Measurements from ENCODE around the gene RRN3. TPM values are rescaled to one million over a fixed set of nuclear protein-coding genes. Genes with fewer than 3 reads are reported as not detected.
A peak's percentile ranks its signal among the peaks of the same experiment; 100 is the strongest.
"Not testable (repeated sequence)": the region's sequence is repeated elsewhere in the genome, so short reads cannot be mapped to it uniquely, and the experiment has no call there.

Gene RRN3
- total RNA-seq, 5 donors from 2014 or later (not counting 1 experiment from before 2014, with no cell fraction given): 26.5 to 38.0 (median 37.3) TPM

DNA sequence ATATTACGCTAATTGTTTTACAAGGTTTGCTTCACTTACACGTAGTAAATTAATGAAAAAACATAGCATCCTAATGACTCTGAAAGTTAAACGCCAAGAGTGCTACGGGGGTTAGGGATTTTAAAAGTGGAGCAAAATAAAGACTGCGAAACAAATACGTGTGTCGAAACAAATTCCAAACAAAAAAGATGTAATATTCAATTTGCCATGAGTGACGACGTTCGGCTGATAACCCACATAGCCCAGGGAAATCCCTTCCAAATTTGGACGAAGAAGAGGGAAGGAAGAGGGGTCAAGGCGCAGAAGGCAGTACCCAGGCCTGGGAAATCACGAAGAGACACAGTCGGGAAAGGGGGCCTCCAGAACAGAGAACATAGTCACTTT is 509 bp downstream of the RRN3 start:
- peaks cover 0 to 13% of the 10 kb centered on the region in 2 experiments for H3K4me1 ChIP-seq (ENCODE audit: control insufficient read depth in 1 of 2, extremely low read depth in 1 of 2, insufficient read depth in 2 of 2, low read length in 2 of 2)
- H3K36me3 ChIP-seq (ENCODE audit: control insufficient read depth in 2 of 2, extremely low read depth in 1 of 2, insufficient read depth in 1 of 2, low read length in 1 of 2); H3K9me3 Mint-ChIP-seq; H3K27me3 Mint-ChIP-seq; POLR2A ChIA-PET; H3K27me3 ChIP-seq (replicated peaks in 1 of 2; ENCODE audit: control insufficient read depth in 2 of 2, extremely low read depth in 1 of 2, insufficient read depth in 2 of 2, low read length in 1 of 2); H3K9me3 ChIP-seq; H3K36me3 Mint-ChIP-seq; ATAC-seq (replicated peaks in 1 of 4); DNase-seq: not testable (repeated sequence)
- peak overlapping the region; percentile 62 for H3K27ac ChIP-seq (ENCODE audit: low read length)
- H3K4me3 ChIP-seq (ENCODE audit: control insufficient read depth in 1 of 2, extremely low read depth in 1 of 2, low read length in 1 of 2): peak overlapping the region; percentile 57 to 80
- Mint-ChIP-seq H3K27ac (peak overlapping the region; percentile 94 to 97), H3K4me3 (peak overlapping the region; percentile 97 to 99 (median 97)), H3K4me1 (peaks cover 35 to 37% (median 37%) of the 10 kb centered on the region in 3 donors)
- CTCF ChIA-PET: interaction anchor here in 1 of 2 donors (0.6 to 2.2 kb wide), 3 partner anchors 20 to 74 kb away, joined by 3 to 6 read pairs (median 3); partner anchors contain the start of gene NTAN1
- WGBS (ENCODE audit: insufficient coverage): no CpG with 5 or more reads among the region's 14 CpGs

DNA sequence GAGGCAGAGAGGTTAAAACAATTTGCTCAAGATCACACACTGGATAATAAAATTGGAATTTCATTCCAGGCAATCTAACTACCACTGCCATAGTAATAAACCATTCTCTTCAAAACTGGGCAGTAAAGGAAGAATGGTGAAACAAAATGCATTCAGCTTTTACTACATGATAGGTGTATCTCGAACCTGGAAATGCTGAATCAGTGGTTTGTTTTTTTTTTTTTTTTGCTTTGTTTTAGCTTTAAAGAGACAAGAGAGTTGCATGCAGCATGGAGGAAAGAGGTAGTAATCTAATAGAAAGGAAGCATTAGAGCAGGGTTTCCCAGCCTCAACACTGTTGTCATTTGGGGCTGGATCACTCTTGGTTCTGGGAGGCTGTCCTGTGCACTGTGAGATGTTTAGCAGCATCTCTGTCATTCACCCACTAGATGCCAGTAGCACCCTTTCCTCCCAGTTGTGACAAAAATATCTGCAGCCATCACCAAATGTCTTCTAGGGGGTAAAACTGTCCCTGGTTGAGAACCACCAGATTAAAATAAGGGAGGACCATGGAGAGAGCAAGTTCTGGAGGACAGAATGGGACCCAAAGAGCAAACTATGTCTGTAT is 3.3 kb downstream of the RRN3 start:
- peaks cover 37 to 45% (median 43%) of the 10 kb centered on the region in 3 donors for H3K4me1 Mint-ChIP-seq
- H3K9me3 Mint-ChIP-seq; H3K27me3 Mint-ChIP-seq; DNase-seq; H3K27ac Mint-ChIP-seq; CTCF ChIA-PET; POLR2A ChIA-PET; H3K4me3 ChIP-seq (ENCODE audit: control insufficient read depth in 1 of 2, extremely low read depth in 1 of 2, low read length in 1 of 2); H3K27me3 ChIP-seq (replicated peaks in 1 of 2; ENCODE audit: control insufficient read depth in 2 of 2, extremely low read depth in 1 of 2, insufficient read depth in 2 of 2, low read length in 1 of 2); H3K36me3 Mint-ChIP-seq; H3K4me3 Mint-ChIP-seq; H3K27ac ChIP-seq (ENCODE audit: low read length); H3K9me3 ChIP-seq: not testable (repeated sequence)
- ATAC-seq (replicated peaks in 1 of 4): peak in 1 of 4 experiments; percentile 28
- Histone ChIP-seq H3K4me1 (ENCODE audit: control insufficient read depth in 1 of 2, extremely low read depth in 1 of 2, insufficient read depth in 2 of 2, low read length in 2 of 2) (peaks cover 0 to 13% of the 10 kb centered on the region in 2 experiments), H3K36me3 (ENCODE audit: control insufficient read depth in 2 of 2, extremely low read depth in 1 of 2, insufficient read depth in 1 of 2, low read length in 1 of 2) (peaks cover 0 to 13% of the 10 kb centered on the region in 2 donors)
- 80% methylated on average over 1 of the region's 1 CpG for WGBS (ENCODE audit: insufficient coverage)

DNA sequence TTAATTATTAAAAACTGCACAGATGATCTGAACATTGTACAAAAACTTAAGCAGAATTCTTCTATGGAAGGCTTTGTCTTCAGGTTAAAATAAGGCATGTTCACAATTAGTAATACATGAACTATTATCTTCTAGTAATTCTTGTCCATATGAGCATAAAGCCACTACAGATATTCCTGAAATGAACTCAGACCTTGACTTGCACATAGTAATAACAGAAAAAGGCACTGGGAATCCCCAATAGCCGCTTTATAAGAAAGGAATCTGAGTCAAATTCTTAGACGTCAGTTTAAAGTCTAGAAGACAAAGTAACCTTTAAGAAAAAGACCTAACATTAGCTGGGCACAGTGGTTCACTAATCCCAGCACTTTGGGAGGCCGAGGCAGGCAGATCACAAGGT is 11.3 kb downstream of the RRN3 start:
- H3K36me3 ChIP-seq (ENCODE audit: control insufficient read depth in 2 of 2, extremely low read depth in 1 of 2, insufficient read depth in 1 of 2, low read length in 1 of 2): peaks cover 0 to 20% of the 10 kb centered on the region in 2 donors
- H3K4me3 Mint-ChIP-seq, H3K4me1 Mint-ChIP-seq: not testable (repeated sequence)

DNA sequence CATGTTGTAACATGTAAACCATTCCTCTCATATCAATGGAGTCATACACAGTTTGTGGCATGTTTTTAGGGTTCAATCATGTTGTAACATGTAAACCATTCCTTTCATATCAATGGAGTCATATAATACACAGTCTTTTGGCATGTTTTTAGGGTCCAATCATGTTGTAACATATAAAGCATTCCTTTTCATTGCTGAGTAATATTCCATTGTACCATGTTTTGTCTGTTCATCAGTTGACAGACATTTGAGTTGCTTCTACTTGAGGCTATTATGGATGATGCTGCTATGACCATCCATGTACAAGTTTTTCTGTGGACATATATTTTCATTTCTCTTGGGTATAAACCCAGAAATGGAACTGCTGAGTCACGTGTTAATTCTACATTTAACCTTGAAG is 13.2 kb downstream of the RRN3 start:
- H3K9me3 ChIP-seq; CTCF ChIA-PET; H3K4me1 Mint-ChIP-seq; H3K27ac Mint-ChIP-seq; H3K4me3 Mint-ChIP-seq; H3K27me3 Mint-ChIP-seq; ATAC-seq (replicated peaks in 1 of 4); DNase-seq; H3K27me3 ChIP-seq (replicated peaks in 1 of 2; ENCODE audit: control insufficient read depth in 2 of 2, extremely low read depth in 1 of 2, insufficient read depth in 2 of 2, low read length in 1 of 2); H3K4me1 ChIP-seq (ENCODE audit: control insufficient read depth in 1 of 2, extremely low read depth in 1 of 2, insufficient read depth in 2 of 2, low read length in 2 of 2); H3K27ac ChIP-seq (ENCODE audit: low read length); H3K9me3 Mint-ChIP-seq; POLR2A ChIA-PET; H3K4me3 ChIP-seq (ENCODE audit: control insufficient read depth in 1 of 2, extremely low read depth in 1 of 2, low read length in 1 of 2): not testable (repeated sequence)
- peaks cover 0 to 24% of the 10 kb centered on the region in 2 donors for H3K36me3 ChIP-seq (ENCODE audit: control insufficient read depth in 2 of 2, extremely low read depth in 1 of 2, insufficient read depth in 1 of 2, low read length in 1 of 2)
- no CpG with 5 or more reads among the region's 1 CpG for WGBS (ENCODE audit: insufficient coverage)
- peaks cover 47% of the 10 kb centered on the region for H3K36me3 Mint-ChIP-seq

More for the DNA sequence above, 11.3 kb downstream of the RRN3 start:
- WGBS (ENCODE audit: insufficient coverage): 63% methylated on average over 2 of the region's 3 CpGs
- H3K4me3 ChIP-seq (ENCODE audit: control insufficient read depth in 1 of 2, extremely low read depth in 1 of 2, low read length in 1 of 2); H3K27ac Mint-ChIP-seq; POLR2A ChIA-PET; H3K27ac ChIP-seq (ENCODE audit: low read length); H3K27me3 Mint-ChIP-seq; H3K9me3 Mint-ChIP-seq; CTCF ChIA-PET; H3K27me3 ChIP-seq (replicated peaks in 1 of 2; ENCODE audit: control insufficient read depth in 2 of 2, extremely low read depth in 1 of 2, insufficient read depth in 2 of 2, low read length in 1 of 2); H3K9me3 ChIP-seq; ATAC-seq (replicated peaks in 1 of 4); DNase-seq; H3K4me1 ChIP-seq (ENCODE audit: control insufficient read depth in 1 of 2, extremely low read depth in 1 of 2, insufficient read depth in 2 of 2, low read length in 2 of 2): not testable (repeated sequence)
- H3K36me3 Mint-ChIP-seq: peaks cover 35% of the 10 kb centered on the region

DNA sequence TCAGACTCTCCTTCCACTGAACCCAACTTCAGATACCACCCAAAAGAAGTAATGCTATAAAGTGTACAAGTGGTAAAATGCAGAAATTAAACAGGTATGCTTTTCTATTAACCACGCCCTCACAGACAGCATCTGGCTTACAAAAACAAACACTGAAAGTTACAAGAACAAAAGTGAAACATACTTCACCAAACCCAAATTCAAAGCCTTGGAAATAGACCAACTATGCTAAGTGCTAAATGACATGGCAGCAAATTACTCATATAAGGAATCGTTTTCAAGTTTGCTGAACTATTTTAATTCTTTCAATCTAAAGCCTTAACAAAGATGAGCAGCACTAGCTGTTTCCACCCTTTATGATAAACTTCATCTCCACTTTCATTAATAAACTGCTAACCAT is 17.9 kb downstream of the RRN3 start:
- H3K4me1 Mint-ChIP-seq; H3K27me3 ChIP-seq (replicated peaks in 1 of 2; ENCODE audit: control insufficient read depth in 2 of 2, extremely low read depth in 1 of 2, insufficient read depth in 2 of 2, low read length in 1 of 2); CTCF ChIA-PET; H3K27me3 Mint-ChIP-seq; H3K4me3 Mint-ChIP-seq; H3K4me3 ChIP-seq (ENCODE audit: control insufficient read depth in 1 of 2, extremely low read depth in 1 of 2, low read length in 1 of 2); H3K9me3 ChIP-seq; DNase-seq; H3K9me3 Mint-ChIP-seq; POLR2A ChIA-PET; ATAC-seq (replicated peaks in 1 of 4); H3K27ac ChIP-seq (ENCODE audit: low read length); H3K4me1 ChIP-seq (ENCODE audit: control insufficient read depth in 1 of 2, extremely low read depth in 1 of 2, insufficient read depth in 2 of 2, low read length in 2 of 2): not testable (repeated sequence)
- peaks cover 58% of the 10 kb centered on the region for H3K36me3 Mint-ChIP-seq
- peaks cover 7 to 43% of the 10 kb centered on the region in 2 donors for H3K36me3 ChIP-seq (ENCODE audit: control insufficient read depth in 2 of 2, extremely low read depth in 1 of 2, insufficient read depth in 1 of 2, low read length in 1 of 2)
- WGBS (ENCODE audit: insufficient coverage): no CpG with 5 or more reads among the region's 2 CpGs
- H3K27ac Mint-ChIP-seq: peak overlapping the region in 1 of 2 donors; percentile 24

DNA sequence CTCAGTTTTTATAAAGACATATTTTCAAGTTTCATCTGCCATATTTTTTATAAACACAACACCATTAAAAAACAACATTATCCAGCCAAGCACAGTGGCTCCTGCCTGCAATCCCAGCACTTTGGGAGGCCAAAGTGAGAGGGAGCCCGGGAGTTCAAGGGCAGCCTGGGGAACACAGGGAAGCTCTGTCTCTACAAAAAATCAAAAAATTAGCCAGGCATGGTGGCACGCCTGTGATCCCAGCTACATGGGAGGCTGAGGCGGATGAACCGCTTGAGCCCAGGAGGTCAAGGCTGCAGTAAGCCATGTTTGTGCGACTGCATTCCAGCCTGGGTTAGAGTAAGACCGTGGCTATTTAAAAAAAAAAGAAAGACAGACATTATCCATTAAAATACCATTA is 21.0 kb downstream of the RRN3 start:
- ATAC-seq (replicated peaks in 1 of 4) (no peak), DNase-seq (no peak)
- Histone ChIP-seq H3K4me1 (ENCODE audit: control insufficient read depth in 1 of 2, extremely low read depth in 1 of 2, insufficient read depth in 2 of 2, low read length in 2 of 2) (no peaks in the 10 kb centered on the region), H3K9me3 (no peaks in the 10 kb centered on the region), H3K36me3 (ENCODE audit: control insufficient read depth in 2 of 2, extremely low read depth in 1 of 2, insufficient read depth in 1 of 2, low read length in 1 of 2) (peaks cover 7 to 50% of the 10 kb centered on the region in 2 donors), H3K4me3 (ENCODE audit: control insufficient read depth in 1 of 2, extremely low read depth in 1 of 2, low read length in 1 of 2) (no peak overlapping the region), H3K27me3 (replicated peaks in 1 of 2; ENCODE audit: control insufficient read depth in 2 of 2, extremely low read depth in 1 of 2, insufficient read depth in 2 of 2, low read length in 1 of 2) (no peaks in the 10 kb centered on the region), H3K27ac (ENCODE audit: low read length) (no peak overlapping the region)
- no peak overlapping the region for H3K27ac Mint-ChIP-seq
- no peak overlapping the region for H3K4me3 Mint-ChIP-seq
- CTCF ChIA-PET: interaction anchor here in 1 of 2 donors (0.7 to 2.0 kb wide), 3 partner anchors 11 to 21 kb away, joined by 3 to 6 read pairs (median 3); partner anchors contain the start of gene RRN3
- peaks cover 50% of the 10 kb centered on the region for H3K36me3 Mint-ChIP-seq
- WGBS (ENCODE audit: insufficient coverage): 86% methylated on average over 2 of the region's 6 CpGs
- POLR2A ChIA-PET: no interaction called here
- no peaks in the 10 kb centered on the region for H3K9me3 Mint-ChIP-seq
- H3K27me3 Mint-ChIP-seq: no peaks in the 10 kb centered on the region
- peaks cover 3 to 6% (median 4%) of the 10 kb centered on the region in 3 donors for H3K4me1 Mint-ChIP-seq
